ENCODE results near the gene FAM32A. TPM values are rescaled to one million over a fixed set of nuclear protein-coding genes. Genes with fewer than 3 reads are reported as not detected.

Gene FAM32A
- total and polyA plus RNA-seq, 10 of the 15 experiments (the other 5 are each of a cell fraction or from before 2014, with no cell fraction given) = 33.3 to 116 (median 71.9) TPM

GRCh38 chr19:16197622-16198369 lies 12.6 kb downstream of the FAM32A start, which contains the start of gene AP1M1 (continued):
- peak; percentile 86 for TF ChIP-seq E4F1 (IDR thresholded peaks at IDR 0.05; ENCODE audit: borderline replicate concordance, partially characterized antibody)
- TF ChIP-seq TAF1 (IDR thresholded peaks at IDR 0.05; ENCODE audit: borderline replicate concordance, low read depth, low read length) = peak; percentile 75; the same call in 1 of the 2 replicates
- no peak for TF ChIP-seq KAT2A (conservative IDR thresholded peaks at IDR 0.05; ENCODE audit: control insufficient read depth, low read depth, low read length)
- no peak for TF ChIP-seq CEBPB (IDR thresholded peaks at IDR 0.05; ENCODE audit: borderline replicate concordance in 1 of 2, low read depth in 2 of 2, low read length in 2 of 2)
- TF ChIP-seq WRNIP1 (IDR thresholded peaks at IDR 0.05; ENCODE audit: borderline replicate concordance, low read depth, low read length) = no peak
- TF ChIP-seq IRF4 (IDR thresholded peaks at IDR 0.05; ENCODE audit: low read depth, low read length) = no peak

- H3K27me3 ChIP-seq (replicated peaks in 1 of 2; ENCODE audit: control insufficient read depth in 2 of 2, insufficient read depth in 2 of 2, low read length in 1 of 2) = no peaks in the 10 kb centered on the region
- no peaks in the 10 kb centered on the region for H3K9me3 ChIP-seq (replicated peaks; ENCODE audit: control insufficient read depth, insufficient read depth, low read length)
- H3K9ac ChIP-seq (ENCODE audit: control insufficient read depth, insufficient read depth, low read length) = peak overlapping the region; percentile 88
- peak overlapping the region; percentile 83 for H3K27ac ChIP-seq (ENCODE audit: control insufficient read depth, insufficient read depth)
- WGBS (ENCODE audit: insufficient coverage, insufficient replicate concordance, low lambda C conversion rate, missing lambda C conversion rate) = 0% methylated on average over 15 of the region's 18 CpGs
- no peak for FAIRE-seq
- H3K36me3 ChIP-seq (ENCODE audit: control insufficient read depth in 2 of 2, insufficient read depth in 2 of 2, low read length in 1 of 2) = peaks cover 0 to 3% of the 10 kb centered on the region in 2 experiments; a peak in 2 of 4 replicates
- no peak for TF ChIP-seq USF1 (IDR thresholded peaks at IDR 0.05; ENCODE audit: borderline replicate concordance, extremely low read length, insufficient read depth, low read depth, low read length)
- no peak for TF ChIP-seq EP300 (IDR thresholded peaks at IDR 0.05; ENCODE audit: borderline replicate concordance in 1 of 2, control insufficient read depth in 1 of 2, low read depth in 2 of 2, low read length in 2 of 2)
- no peak for TF ChIP-seq YBX1 (IDR thresholded peaks at IDR 0.05)
- TF ChIP-seq EZH2 (IDR thresholded peaks at IDR 0.05; ENCODE audit: borderline replicate concordance, control insufficient read depth, low read depth, low read length) = no peak
- peak; percentile 4; the same call in 2 of the 3 replicates for ATAC-seq
- ChIA-PET CTCF (interaction anchor here (0.6 to 7.3 kb wide), 3 partner anchors 12 to 157 kb away, joined by 3 to 44 read pairs (median 9); partner anchors contain the start of gene FAM32A), POLR2A (interaction anchor here (0.8 to 1.8 kb wide), 4 partner anchors 13 to 122 kb away, joined by 4 to 12 read pairs (median 5); partner anchors contain the start of genes FAM32A and TPM4), RAD21 (ENCODE audit: unreplicated experiment) (interaction anchor here (0.6 to 1.4 kb wide), 5 partner anchors 53 to 185 kb away, joined by 3 to 5 read pairs (median 3); partner anchors contain the start of gene HSH2D), SMC1A (ENCODE audit: uncharacterized antibody, unreplicated experiment) (interaction anchor here (0.6 to 2.7 kb wide), 8 partner anchors 10 to 200 kb away, joined by 3 to 18 read pairs (median 4); partner anchors contain the start of genes FAM32A and HSH2D)
- peaks cover 27% of the 10 kb centered on the region for H3K79me2 ChIP-seq (ENCODE audit: control insufficient read depth, insufficient read depth, low read length)
- peak overlapping the region; percentile 97; the same call in 1 of the 2 replicates for H2AFZ ChIP-seq (ENCODE audit: control insufficient read depth, low read depth, low read length)
- DNase-seq (ENCODE audit: low read depth, low spot score) = no peak
- H3K4me1 ChIP-seq (ENCODE audit: control insufficient read depth, insufficient read depth, low read length) = peaks cover 18% of the 10 kb centered on the region
- in situ Hi-C loops (cut with MboI) (no loop called here), intact Hi-C loops (cut with micrococcal nuclease; ENCODE audit: unreplicated experiment) (no loop called here)
- H3K4me3 ChIP-seq = peak overlapping the region; percentile 84
- BruUV-seq (replicated peaks) = no TSS peak
- H3K4me2 ChIP-seq (ENCODE audit: control insufficient read depth, insufficient read depth) = peak overlapping the region; percentile 70
- no peaks in the 10 kb centered on the region; the same call in 1 of the 2 replicates for H4K20me1 ChIP-seq (ENCODE audit: control insufficient read depth, insufficient read depth)
Observed at GRCh38 chr19:16198370-16198651, 13.1 kb downstream of the FAM32A start.
